Lower leg skin (tissue), 4 donors: Measurements from ENCODE around the gene CHD1. TPM values are rescaled to one million over a fixed set of nuclear protein-coding genes. Genes with fewer than 3 reads are reported as not detected.

Source experiments
- DNase-seq, 2 donors: peaks; one replicate each; pipeline ENCODE4 v3.0.0-alpha.2; 2019; ENCODE audit warnings: low spot score in 2 of 2
- H3K4me3 ChIP-seq: fragments of 200-600 bp; sonication (generic); 2 replicates; pipeline ENCODE4 v1.5.1; 2017; ENCODE audit warnings: mild to moderate bottlenecking, low read depth; ENCODE audit not compliant: poor library complexity, severe bottlenecking
- POLR2A ChIP-seq, 2 donors: fragments of 450-650 bp; IDR thresholded peaks; one replicate each; pipeline ENCODE4 v1.6.1; 2016 to 2017; ENCODE audit warnings: antibody characterized with exemption in 2 of 2, mild to moderate bottlenecking in 1 of 2, moderate library complexity in 1 of 2
- WGBS, 2 donors: methylation state at CpG; one replicate each; pipeline ENCODE4 v1.1.5; 2018; 5-methylcytosine and 5-hydroxymethylcytosine counted together
- intact Hi-C: fragments of 100-400 bp; cut with DNase I; formaldehyde crosslinking; loops from one replicate; pipeline ENCODE4 v1.15.0; 2023; ENCODE audit warnings: low total_unique reads
- total RNA-seq, 4 donors: library from RNA; depleted of rRNA; stranded (reverse); fragments of >200 nt; gene quantifications; one replicate each; pipeline ENCODE4 v1.1.0, GENCODE V29; 2016
- TF ChIP-seq, protein P1 (sequence below), 3 donors: fragments of 450-650 bp; IDR thresholded peaks; one replicate each; pipeline ENCODE4 v1.5.1; 2016; ENCODE audit warnings: antibody characterized with exemption in 3 of 3, mild to moderate bottlenecking in 3 of 3, moderate library complexity in 2 of 3

The CHD1 gene
- total RNA-seq, 4 donors from 2014 or later = 40.8 to 46.8 (median 43.2) TPM

DNA sequence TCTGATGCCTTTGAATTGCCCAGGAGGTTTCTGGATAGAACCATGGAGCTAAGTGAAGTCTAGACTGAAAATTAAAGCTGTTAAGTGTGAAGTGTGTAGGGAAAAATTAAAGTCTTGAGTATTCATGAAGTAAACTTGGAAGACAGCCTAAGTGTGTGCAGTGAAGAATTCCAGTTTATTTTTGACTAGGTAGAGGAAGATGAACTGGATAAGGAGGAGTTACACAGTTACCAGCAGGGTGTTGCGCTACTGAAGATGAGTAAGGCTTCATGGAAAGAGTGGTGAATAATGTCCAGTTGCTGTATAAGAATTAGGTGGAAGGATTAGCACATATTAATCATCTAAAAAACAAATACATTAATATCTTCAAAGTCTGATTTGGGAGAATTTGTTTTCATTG is 5.7 kb upstream of the CHD1 start:
- intact Hi-C loops = no loop called here
- TF ChIP-seq, protein P1, sequence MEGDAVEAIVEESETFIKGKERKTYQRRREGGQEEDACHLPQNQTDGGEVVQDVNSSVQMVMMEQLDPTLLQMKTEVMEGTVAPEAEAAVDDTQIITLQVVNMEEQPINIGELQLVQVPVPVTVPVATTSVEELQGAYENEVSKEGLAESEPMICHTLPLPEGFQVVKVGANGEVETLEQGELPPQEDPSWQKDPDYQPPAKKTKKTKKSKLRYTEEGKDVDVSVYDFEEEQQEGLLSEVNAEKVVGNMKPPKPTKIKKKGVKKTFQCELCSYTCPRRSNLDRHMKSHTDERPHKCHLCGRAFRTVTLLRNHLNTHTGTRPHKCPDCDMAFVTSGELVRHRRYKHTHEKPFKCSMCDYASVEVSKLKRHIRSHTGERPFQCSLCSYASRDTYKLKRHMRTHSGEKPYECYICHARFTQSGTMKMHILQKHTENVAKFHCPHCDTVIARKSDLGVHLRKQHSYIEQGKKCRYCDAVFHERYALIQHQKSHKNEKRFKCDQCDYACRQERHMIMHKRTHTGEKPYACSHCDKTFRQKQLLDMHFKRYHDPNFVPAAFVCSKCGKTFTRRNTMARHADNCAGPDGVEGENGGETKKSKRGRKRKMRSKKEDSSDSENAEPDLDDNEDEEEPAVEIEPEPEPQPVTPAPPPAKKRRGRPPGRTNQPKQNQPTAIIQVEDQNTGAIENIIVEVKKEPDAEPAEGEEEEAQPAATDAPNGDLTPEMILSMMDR (IDR thresholded peaks at IDR 0.05) = no peak
- no peak for TF ChIP-seq POLR2A (IDR thresholded peaks at IDR 0.05)
- whole genome bisulfite sequencing, 2 donors = 66 to 69% methylated on average over 1 of the region's 1 CpG
- no peak overlapping the region for H3K4me3 ChIP-seq
- no peak for DNase-seq

DNA sequence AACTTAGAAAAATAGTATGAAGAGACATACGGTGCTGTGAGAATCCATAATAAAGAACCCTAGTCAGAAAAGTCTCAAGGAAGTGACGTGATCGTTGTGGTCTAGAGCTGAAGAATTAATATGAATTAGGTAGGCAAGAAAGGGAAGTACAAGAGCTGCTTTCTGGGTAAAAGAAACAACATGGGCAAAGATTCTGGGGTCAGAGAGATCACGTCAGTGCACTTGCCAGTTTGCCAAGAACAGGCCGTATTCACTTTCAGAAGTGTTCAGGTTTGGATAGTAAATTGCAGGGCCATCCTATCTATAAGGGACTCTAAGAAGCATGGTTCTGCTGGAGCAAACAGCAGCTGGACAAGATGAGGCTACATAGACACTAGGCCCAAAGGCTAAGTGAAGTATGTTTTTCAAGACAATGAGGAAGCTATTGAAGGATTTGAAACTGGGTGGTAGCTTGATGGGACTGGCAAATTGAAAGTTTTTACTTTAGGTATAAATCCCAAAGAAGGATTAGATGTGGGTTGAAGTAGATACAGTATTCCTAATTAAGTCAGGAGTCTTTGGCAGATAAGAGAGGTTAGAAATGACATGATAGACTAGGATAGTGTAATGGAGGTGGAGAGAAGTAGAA is 4.8 kb upstream of the CHD1 start:
- intact Hi-C loops = no loop called here
- 72 to 87% methylated on average over 5 of the region's 5 CpGs for WGBS, 2 donors
- no peak for TF ChIP-seq POLR2A (IDR thresholded peaks at IDR 0.05)
- TF ChIP-seq, protein P1 (IDR thresholded peaks at IDR 0.05) = no peak
- H3K4me3 ChIP-seq = no peak overlapping the region
- no peak for DNase-seq

DNA sequence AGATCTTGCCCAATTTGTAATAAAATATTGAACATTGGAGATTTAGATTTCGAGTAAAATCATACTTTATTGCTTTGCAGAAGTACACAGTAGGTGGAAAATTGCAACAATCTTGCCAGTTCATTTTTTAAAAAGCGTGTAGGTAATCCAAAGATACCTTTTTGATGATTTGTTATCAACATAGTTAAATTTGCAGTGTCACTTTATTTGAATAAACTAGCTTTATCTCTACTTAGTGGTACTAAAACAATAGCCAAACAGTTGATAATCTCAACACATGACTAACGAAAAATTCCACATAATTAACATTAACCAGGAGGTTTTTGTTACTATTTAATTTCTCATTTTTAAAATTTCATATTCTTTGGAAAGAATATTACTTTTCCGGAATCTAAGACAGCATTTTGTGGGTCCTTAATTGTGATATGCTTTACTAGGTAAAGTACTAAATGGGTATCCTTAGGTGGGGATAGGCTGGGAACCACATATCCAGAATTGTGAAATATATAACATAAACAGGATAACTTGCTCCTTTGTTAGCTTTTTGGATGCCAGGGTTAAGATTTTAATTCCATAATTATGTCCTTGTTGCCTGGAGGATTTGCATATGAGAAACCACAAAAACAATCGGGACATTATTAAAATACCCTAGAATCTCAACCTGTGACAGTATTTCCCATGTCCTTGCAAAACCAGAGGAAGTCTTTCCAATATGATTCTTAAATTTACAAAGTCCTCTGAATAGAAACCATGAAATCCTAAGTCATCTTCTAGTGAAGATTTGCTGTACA is 2.4 kb upstream of the CHD1 start:
- TF ChIP-seq, protein P1 (IDR thresholded peaks at IDR 0.05) = no peak
- no peak for TF ChIP-seq POLR2A (IDR thresholded peaks at IDR 0.05)
- intact Hi-C loops = no loop called here
- no peak for DNase-seq
- 77 to 79% methylated on average over 5 of the region's 5 CpGs for WGBS, 2 donors
- H3K4me3 ChIP-seq = no peak overlapping the region

DNA sequence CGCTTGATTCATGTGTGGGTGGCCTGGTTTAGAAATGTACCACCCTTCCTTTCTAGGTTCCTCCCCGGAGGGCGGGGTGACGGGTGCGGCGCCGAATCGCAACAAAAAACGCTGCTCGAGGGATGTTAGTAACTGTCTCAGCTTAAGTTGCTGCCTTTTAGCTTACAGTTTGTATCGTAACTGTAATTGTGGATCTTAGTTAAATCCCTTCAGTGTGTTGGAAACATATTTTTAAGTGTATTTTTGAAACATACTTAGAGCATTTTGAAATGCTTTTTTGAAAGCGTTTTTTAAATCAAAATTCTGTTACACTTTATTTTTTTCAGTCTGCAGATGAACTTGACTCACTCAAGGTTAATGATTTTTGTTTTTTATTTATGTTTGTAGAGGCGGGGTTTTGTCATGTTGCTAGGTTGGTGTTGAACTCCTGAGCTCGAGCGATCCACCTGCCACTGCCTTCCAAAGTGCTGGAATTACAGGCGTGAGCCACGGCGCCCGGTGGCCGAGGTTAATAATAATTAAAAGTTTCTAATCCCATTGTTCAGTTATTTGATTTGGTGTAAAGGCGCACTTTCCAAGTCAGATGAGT is 997 bp upstream of the CHD1 start:
- WGBS, 2 donors = 5 to 6% methylated on average over 21 of the region's 21 CpGs
- intact Hi-C loops = loop anchor here (5.0 kb wide), 1 partner anchor 158 kb away; the partner anchor contains the start of gene RGMB
- TF ChIP-seq POLR2A (IDR thresholded peaks at IDR 0.05) = no peak
- TF ChIP-seq, protein P1 (IDR thresholded peaks at IDR 0.05) = no peak
- H3K4me3 ChIP-seq = peak overlapping the region; percentile 77
- DNase-seq = no peak

DNA sequence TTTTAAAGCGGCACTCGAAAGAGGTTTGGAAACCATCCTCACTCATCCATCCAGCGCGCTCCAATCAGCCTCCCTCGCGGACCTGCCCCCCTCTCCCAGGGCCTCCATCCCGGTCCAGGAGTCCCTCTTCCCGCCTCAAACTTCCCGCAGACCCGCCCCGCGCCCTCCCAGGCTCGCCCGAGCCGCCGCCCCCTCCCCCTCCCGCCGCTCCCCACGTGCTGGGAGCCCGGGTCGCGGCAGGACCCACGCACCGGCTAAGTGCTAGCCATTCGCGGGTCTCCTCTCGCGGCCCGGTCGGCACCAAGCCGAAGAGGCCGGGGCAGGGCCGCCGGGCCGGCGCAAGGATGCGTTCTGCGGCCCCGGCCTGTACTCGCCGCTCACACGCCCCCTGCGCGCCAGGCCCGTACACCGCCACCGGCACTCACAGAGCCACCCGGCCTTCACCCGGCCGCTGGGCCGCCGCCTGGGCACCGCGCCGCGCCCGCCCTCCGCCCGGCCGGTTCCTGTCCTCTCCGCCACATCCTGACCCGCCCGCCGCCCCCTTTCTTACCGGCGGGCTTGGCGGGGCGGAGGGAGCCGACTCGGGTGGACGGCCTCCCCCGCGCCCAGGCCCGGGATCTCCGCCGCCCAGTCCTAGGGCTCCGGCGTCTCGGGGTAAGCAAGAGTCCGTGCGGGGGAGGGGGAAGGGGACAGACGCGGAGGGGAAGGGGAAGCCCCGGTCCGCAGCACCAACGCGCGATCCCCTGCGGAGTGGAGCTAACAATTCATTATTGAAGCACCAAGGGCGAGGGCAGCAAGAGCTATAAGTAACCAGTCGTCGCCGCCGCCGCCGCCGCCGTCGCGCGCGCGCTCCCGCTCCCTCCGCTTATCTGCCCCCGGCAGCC is 576 bp downstream of the CHD1 start:
- H3K4me3 ChIP-seq = peak overlapping the region; percentile 93
- TF ChIP-seq, protein P1 (IDR thresholded peaks at IDR 0.05) = no peak
- TF ChIP-seq POLR2A (IDR thresholded peaks at IDR 0.05) = no peak
- DNase-seq = peak; percentile 68 to 95
- intact Hi-C loops = loop anchor here (5.0 kb wide), 1 partner anchor 156 kb away; the partner anchor contains the start of gene RGMB
- WGBS, 2 donors = 0 to 1% methylated on average over 27 to 41 of the region's 106 CpGs
